ENCODE results near the gene HSFX4. TPM values are rescaled to one million over a fixed set of nuclear protein-coding genes. Genes with fewer than 3 reads are reported as not detected.
"Not testable (repeated sequence)": the region's sequence is repeated elsewhere in the genome, so short reads cannot be mapped to it uniquely, and the experiment has no call there.

Gene HSFX4
- total RNA-seq, 1 donor from 2014 or later = not detected

DNA sequence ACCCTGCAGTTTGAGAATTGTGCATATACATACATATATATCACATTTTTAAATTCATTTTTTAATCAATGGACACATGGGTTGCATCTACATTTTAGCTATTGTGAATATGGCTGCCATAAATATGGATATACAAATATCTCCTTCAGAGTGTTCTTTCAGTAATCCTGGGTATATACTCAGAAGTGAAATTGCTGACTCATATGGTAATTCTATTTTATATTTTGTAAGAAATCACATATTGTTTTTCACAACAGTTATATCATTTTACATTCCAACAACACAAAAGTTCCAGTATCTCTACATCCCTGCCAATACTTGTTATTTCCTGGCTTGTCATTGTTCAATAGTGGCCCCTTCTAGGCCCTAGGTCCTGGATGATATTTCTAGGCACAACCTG lies 20.6 kb upstream of the HSFX4 start:
- Histone ChIP-seq H3K36me3 (no peaks in the 10 kb centered on the region), H3K27ac (no peak overlapping the region), H3K4me3 (no peak overlapping the region), H3K4me1 (no peaks in the 10 kb centered on the region), H3K27me3 (no peaks in the 10 kb centered on the region), H3K9me3 (peaks cover 0 to 5% of the 10 kb centered on the region in 2 donors)
- intact Hi-C loops (cut with DNase I) = no loop called here
- TF ChIP-seq, protein P1, sequence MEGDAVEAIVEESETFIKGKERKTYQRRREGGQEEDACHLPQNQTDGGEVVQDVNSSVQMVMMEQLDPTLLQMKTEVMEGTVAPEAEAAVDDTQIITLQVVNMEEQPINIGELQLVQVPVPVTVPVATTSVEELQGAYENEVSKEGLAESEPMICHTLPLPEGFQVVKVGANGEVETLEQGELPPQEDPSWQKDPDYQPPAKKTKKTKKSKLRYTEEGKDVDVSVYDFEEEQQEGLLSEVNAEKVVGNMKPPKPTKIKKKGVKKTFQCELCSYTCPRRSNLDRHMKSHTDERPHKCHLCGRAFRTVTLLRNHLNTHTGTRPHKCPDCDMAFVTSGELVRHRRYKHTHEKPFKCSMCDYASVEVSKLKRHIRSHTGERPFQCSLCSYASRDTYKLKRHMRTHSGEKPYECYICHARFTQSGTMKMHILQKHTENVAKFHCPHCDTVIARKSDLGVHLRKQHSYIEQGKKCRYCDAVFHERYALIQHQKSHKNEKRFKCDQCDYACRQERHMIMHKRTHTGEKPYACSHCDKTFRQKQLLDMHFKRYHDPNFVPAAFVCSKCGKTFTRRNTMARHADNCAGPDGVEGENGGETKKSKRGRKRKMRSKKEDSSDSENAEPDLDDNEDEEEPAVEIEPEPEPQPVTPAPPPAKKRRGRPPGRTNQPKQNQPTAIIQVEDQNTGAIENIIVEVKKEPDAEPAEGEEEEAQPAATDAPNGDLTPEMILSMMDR (IDR thresholded peaks at IDR 0.05) = no peak
- DNase-seq (ENCODE audit: low spot score in 2 of 2) = no peak

DNA sequence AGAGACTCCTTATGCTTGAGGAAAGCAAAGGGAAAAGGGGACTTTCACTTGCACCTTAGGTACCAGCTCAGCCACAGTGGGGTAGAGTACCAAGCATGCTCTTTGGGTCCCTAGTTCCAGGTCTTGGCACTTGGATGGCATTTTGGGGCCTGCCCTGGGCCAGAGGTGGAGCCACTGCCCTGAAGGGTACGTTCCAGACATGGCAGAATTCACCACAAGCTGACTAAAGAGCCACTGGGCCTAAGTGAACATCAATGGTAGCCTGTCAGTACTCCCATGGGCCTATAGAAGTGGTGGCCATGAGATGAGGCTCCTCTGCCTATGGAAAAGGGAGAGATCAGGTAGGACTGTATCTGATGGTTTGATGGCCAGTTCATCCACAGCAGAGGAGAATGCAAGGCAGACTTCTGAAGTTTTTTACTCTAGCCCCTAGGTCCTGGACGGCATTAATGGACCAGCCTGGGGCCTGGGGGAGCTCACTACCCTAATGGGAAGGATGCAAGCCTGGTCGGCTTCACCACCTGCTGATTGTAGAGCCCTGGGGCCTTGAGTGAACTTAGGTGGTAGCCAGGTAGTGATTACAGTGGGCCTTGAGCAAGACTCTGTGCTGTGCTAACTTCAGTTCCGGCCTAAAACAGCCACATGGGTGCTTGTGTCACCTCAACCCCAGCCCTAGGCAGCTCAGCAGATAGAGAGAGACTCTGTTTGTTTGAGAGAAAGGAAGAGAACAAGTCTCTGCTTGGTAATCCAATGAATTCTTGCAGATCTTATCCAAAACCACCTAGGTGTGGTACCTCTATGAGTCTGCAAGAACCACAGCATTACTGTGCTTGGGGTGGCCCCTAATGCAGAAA lies 19.8 kb upstream of the HSFX4 start:
- Histone ChIP-seq H3K36me3 (no peaks in the 10 kb centered on the region), H3K4me1 (no peaks in the 10 kb centered on the region), H3K4me3 (no peak overlapping the region), H3K27ac (no peak overlapping the region), H3K27me3 (no peaks in the 10 kb centered on the region), H3K9me3 (peaks cover 0 to 5% of the 10 kb centered on the region in 2 donors)
- intact Hi-C loops (cut with DNase I) = no loop called here
- TF ChIP-seq, protein P1 (IDR thresholded peaks at IDR 0.05) = no peak
- DNase-seq (ENCODE audit: low spot score in 2 of 2) = no peak

DNA sequence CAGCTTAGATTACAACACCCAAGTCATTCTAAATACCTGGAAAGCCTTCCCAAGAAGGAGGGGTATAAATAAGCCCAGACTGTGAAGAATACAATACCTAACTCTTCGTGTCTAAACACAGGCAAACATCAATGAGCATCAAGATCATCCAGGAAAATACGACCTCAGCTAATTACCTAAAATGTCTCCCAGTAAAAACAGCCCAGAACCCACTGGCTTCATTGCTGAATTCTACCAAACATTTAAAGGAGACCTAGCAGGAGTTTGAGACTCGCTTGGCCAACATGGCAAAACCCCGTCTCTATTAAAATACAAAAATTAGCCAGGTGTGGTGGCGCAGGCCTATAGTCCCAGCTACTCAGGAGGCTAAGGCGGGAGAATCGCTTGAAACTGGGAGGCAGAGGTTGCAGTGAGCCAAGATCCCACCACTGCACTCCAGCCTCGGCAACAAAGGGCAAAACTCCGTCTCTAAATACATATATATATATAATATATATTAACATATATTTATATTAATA lies 19.1 kb upstream of the HSFX4 start:
- H3K36me3 ChIP-seq = no peaks in the 10 kb centered on the region
- TF ChIP-seq, protein P1 (IDR thresholded peaks at IDR 0.05) = no peak
- peaks cover 0 to 5% of the 10 kb centered on the region in 2 donors for H3K9me3 ChIP-seq
- DNase-seq (ENCODE audit: low spot score in 2 of 2) = no peak
- H3K27ac ChIP-seq = no peak overlapping the region
- H3K4me3 ChIP-seq = no peak overlapping the region
- intact Hi-C loops (cut with DNase I) = no loop called here
- H3K27me3 ChIP-seq = no peaks in the 10 kb centered on the region
- H3K4me1 ChIP-seq = no peaks in the 10 kb centered on the region

DNA sequence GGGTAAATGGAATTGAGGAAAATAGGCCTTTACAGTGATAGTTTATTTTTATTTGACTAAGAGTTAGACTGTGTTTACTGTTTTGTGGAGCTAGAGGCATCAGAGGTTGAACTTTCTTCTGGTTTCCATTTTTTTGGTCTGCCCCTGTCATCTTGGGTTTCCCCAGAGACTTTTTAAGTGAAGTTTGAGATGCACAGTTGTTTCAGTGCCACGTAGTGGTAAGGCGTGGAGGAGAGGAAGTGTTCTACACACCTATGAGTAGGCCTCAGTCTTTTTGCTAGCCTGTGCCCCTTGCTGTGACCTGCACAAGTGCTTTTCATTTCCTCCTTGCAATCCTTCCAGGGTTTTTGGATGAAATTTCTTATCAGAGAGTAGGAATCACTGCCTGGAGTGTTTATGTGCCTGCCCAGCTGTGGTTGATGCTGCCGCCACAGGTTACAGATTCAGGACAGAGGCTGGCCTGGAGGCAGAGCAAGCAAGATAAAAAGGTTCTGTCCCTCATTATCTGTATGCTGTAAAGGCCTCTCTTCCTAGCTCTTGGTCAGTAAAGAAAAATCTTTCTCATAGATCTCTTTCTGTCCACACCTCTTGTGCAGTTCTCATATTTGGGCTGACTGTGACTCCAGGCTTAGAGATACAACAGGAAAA lies 12.5 kb upstream of the HSFX4 start:
- Histone ChIP-seq H3K27me3 (no peaks in the 10 kb centered on the region), H3K4me3 (no peak overlapping the region), H3K9me3 (peaks cover 0 to 5% of the 10 kb centered on the region in 2 donors), H3K36me3 (no peaks in the 10 kb centered on the region), H3K4me1 (no peaks in the 10 kb centered on the region), H3K27ac (no peak overlapping the region)
- TF ChIP-seq, protein P1 (IDR thresholded peaks at IDR 0.05) = no peak
- DNase-seq (ENCODE audit: low spot score in 2 of 2) = no peak
- intact Hi-C loops (cut with DNase I) = no loop called here

DNA sequence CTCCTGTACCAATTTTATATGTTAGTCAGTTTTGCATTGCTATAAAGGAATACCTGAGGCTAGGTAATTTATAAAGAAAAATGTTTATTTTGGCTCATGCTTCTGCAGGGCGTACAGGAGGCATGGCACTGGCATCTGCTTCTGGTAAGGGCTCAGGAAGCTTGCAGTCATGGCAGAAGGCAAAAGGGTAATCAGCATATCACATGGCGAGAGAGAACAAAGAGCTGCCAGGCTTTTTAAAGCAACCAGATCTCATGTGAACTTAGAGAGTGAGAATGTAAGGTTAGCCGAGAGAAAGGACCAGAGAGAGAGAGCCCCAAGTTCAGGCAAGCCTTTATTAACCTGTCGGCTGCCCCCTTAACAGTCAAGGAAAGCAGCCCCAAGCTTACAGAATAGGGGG lies 5.5 kb upstream of the HSFX4 start:
- H3K27ac ChIP-seq; H3K4me1 ChIP-seq; H3K27me3 ChIP-seq; H3K4me3 ChIP-seq; H3K9me3 ChIP-seq; DNase-seq (ENCODE audit: low spot score in 2 of 2); H3K36me3 ChIP-seq; intact Hi-C loops (cut with DNase I): not testable (repeated sequence)

DNA sequence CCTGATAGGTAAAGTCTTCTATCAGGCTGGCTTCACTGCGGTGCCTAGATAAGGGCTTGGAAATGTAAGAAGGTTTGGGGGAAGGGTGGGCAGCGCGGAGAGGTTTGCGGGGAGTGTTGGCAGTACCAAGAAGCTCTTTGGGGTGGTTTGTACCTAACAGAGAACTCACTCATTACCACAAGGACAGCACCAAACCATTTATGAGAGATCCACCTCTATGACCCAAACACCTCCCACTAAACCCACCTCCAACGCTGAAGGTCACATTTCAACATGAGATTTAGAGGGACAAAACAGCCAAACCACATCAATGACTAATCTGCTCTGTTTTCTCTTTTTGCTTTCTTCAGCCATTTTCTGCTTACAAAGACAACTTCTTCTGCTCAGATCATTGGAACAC lies 4.9 kb upstream of the HSFX4 start:
- DNase-seq (ENCODE audit: low spot score in 2 of 2); intact Hi-C loops (cut with DNase I); H3K4me1 ChIP-seq; H3K27ac ChIP-seq; H3K36me3 ChIP-seq; H3K4me3 ChIP-seq; H3K27me3 ChIP-seq; H3K9me3 ChIP-seq: not testable (repeated sequence)

DNA sequence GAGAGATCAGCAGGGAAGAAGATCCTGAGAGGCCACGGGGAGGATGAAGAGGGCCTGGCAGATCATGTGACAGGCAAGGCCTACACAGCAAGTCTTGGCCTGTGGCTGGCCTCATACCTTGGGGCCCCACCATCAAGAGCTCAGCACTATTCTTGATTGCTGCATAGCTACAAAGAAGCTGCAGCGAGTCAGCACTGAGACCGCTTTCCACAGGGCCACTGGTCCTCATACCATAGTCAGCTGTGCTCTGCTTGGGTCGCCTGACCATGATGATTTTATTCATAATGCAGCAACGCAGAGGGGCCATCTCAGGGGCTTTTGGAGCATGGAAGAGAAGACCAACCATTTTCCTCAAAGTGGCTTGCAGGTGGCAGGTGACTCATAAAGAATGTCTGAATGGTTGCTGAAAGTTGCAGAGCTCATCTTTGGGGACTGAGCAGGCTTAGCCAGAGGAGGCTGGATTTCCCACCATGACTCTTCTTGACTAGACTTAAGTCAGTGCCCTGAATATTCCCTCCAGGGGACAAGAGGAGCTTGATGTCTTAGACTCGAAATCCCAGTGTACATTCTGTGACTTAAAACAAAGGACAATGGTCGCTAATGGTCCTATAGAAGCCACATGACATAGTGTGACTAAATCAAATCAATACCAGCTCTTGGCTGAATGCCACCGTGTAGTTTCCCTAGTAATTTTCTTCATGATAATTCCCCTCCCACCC lies 2.0 kb upstream of the HSFX4 start:
- DNase-seq (ENCODE audit: low spot score in 2 of 2); H3K9me3 ChIP-seq; H3K4me3 ChIP-seq; H3K27me3 ChIP-seq; H3K36me3 ChIP-seq; H3K4me1 ChIP-seq; H3K27ac ChIP-seq; intact Hi-C loops (cut with DNase I): not testable (repeated sequence)

DNA sequence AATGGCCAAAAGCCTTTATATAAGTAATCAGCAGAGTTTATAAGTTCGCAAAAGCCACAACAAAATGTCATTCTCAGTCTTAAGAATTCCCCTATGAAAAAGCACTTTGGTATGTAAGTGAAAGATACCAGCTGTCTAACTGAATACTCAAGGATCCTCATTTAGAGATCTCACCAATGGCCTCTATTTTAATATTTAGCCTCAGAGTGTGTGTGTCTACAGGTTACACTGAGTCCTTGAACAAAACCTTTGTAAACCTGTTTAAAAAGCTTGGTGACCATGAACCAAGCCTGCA lies 1.5 kb upstream of the HSFX4 start:
- intact Hi-C loops (cut with DNase I); H3K4me1 ChIP-seq; H3K27me3 ChIP-seq; H3K4me3 ChIP-seq; H3K9me3 ChIP-seq; H3K27ac ChIP-seq; H3K36me3 ChIP-seq; DNase-seq (ENCODE audit: low spot score in 2 of 2): not testable (repeated sequence)

DNA sequence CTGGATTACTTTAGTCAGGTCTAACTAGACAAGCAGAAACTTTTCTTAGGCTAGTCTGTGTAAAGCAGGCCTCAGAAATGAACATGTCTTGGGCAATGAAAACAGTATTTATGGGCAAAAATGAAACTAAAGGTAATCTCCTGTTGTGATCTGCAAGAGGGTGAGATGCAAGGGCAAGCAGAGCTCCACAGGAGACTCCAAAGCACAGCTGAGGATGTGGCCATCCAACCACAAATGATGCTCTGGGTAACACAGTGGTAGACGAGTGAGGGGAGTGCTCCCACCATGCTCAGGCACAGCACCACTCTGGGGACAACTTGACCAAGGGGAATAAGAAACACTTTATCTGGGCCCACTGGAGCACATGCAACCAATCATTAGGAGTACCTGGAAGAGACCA lies 738 bp upstream of the HSFX4 start:
- DNase-seq (ENCODE audit: low spot score in 2 of 2); H3K27me3 ChIP-seq; H3K4me1 ChIP-seq; H3K4me3 ChIP-seq; H3K9me3 ChIP-seq; H3K36me3 ChIP-seq; H3K27ac ChIP-seq; intact Hi-C loops (cut with DNase I): not testable (repeated sequence)

Measured in ascending aorta (tissue), 2 donors.